Nephron progenitor cell (in vitro differentiated cells): ENCODE data around the gene MAT1A.

Source experiments
- DNase-seq: peaks from one replicate; pipeline ENCODE4 v3.0.0; 2021
- H3K27ac Mint-ChIP-seq: 2 replicates; pipeline ENCODE4 v1.8.0; 2021; ENCODE audit warnings: mild to moderate bottlenecking, moderate library complexity, mixed read lengths
- H3K27me3 Mint-ChIP-seq: 2 replicates; pipeline ENCODE4 v1.8.0; 2021; ENCODE audit warnings: mild to moderate bottlenecking, low read depth, mixed read lengths; ENCODE audit not compliant: poor library complexity
- H3K36me3 Mint-ChIP-seq: 2 replicates; pipeline ENCODE4 v1.8.0; 2021; ENCODE audit warnings: low read depth, mixed read lengths
- H3K4me1 Mint-ChIP-seq: 2 replicates; pipeline ENCODE4 v1.8.0; 2021; ENCODE audit warnings: mixed read lengths
- H3K4me3 Mint-ChIP-seq: 2 replicates; pipeline ENCODE4 v1.8.0; 2021; ENCODE audit warnings: mild to moderate bottlenecking, moderate library complexity, mixed read lengths
- H3K9me3 Mint-ChIP-seq: 2 replicates; pipeline ENCODE4 v1.8.0; 2021; ENCODE audit warnings: mild to moderate bottlenecking, moderate library complexity, mixed read lengths
- TF ChIP-seq, protein P1 (sequence below): fragments of 200-600 bp; sonication (generic); IDR thresholded peaks from 2 replicates; pipeline ENCODE4 v1.5.0; 2021; ENCODE audit warnings: antibody characterized with exemption

Gene MAT1A

DNA sequence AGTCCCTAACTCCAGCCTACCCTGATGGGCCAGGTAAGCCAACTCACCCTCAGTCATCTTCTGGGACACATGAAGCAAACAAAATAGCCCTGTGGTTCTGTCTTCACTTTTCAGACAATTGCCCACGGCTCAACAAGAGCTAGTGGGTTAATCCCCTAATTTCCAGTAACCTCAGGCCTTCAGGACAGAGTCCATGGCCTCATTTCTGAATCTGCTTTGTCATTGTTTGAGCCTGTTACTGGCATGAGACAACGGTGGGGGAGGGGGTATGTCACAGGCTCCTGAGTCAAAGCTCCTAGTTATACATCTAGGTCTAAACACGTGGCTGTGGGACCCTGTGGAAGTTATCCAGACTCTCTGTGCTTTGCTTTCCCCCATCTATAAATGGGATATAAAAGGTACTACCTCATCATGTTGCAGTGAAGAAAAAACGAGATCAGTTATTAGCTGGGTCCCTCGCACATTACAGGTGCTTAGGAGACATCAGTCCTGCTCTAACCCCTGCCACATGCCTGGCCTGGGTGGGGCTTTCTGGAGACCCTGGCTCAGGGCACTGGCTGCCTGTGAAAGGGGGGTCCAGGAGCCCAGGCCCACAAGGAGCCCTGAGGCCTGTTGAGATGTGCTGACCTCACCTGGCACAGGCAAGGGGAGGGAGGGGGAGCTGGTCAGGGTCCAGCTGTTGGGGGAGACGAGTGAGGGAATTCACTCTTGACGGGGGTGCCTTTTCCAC, 16.5 kb downstream of the MAT1A start:
- H3K9me3 Mint-ChIP-seq = peaks cover 7% of the 10 kb centered on the region
- TF ChIP-seq, protein P1, sequence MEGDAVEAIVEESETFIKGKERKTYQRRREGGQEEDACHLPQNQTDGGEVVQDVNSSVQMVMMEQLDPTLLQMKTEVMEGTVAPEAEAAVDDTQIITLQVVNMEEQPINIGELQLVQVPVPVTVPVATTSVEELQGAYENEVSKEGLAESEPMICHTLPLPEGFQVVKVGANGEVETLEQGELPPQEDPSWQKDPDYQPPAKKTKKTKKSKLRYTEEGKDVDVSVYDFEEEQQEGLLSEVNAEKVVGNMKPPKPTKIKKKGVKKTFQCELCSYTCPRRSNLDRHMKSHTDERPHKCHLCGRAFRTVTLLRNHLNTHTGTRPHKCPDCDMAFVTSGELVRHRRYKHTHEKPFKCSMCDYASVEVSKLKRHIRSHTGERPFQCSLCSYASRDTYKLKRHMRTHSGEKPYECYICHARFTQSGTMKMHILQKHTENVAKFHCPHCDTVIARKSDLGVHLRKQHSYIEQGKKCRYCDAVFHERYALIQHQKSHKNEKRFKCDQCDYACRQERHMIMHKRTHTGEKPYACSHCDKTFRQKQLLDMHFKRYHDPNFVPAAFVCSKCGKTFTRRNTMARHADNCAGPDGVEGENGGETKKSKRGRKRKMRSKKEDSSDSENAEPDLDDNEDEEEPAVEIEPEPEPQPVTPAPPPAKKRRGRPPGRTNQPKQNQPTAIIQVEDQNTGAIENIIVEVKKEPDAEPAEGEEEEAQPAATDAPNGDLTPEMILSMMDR = no peak
- no peak for DNase-seq

GRCh38 chr10:80271416-80271815, 18.0 kb downstream of the MAT1A start:
- no peak overlapping the region for H3K4me3 Mint-ChIP-seq
- peaks cover 3% of the 10 kb centered on the region for H3K4me1 Mint-ChIP-seq
- TF ChIP-seq, protein P1 = no peak
- H3K27me3 Mint-ChIP-seq = peaks cover 5% of the 10 kb centered on the region
- no peak overlapping the region for H3K27ac Mint-ChIP-seq
- DNase-seq = no peak
- peaks cover 6% of the 10 kb centered on the region for H3K36me3 Mint-ChIP-seq
- peaks cover 14% of the 10 kb centered on the region for H3K9me3 Mint-ChIP-seq

More for the DNA sequence above, 16.5 kb downstream of the MAT1A start:
- Mint-ChIP-seq H3K4me1 (no peaks in the 10 kb centered on the region), H3K4me3 (no peak overlapping the region), H3K36me3 (peaks cover 6% of the 10 kb centered on the region), H3K27me3 (peaks cover 5% of the 10 kb centered on the region), H3K27ac (no peak overlapping the region)

DNA sequence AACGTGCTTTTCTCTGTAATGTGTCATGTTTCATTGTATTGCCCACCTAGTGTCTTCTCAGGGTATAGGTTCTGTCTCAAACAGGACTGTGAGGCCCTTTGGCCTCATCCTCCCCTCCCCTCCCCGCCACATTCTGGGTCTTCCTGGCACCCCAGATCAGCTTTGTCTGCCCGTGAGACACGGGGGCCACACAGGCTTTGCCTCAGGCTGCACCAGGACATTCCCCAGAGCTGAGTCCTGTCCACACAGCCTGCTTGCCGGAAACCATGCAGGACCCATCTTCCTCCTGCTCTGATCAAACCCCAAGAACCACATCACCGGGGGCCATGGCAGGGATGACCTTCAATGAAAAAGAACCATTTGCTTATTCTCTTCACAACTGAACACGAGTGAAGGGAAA, 18.6 kb downstream of the MAT1A start:
- H3K36me3 Mint-ChIP-seq = peaks cover 6% of the 10 kb centered on the region

DNA sequence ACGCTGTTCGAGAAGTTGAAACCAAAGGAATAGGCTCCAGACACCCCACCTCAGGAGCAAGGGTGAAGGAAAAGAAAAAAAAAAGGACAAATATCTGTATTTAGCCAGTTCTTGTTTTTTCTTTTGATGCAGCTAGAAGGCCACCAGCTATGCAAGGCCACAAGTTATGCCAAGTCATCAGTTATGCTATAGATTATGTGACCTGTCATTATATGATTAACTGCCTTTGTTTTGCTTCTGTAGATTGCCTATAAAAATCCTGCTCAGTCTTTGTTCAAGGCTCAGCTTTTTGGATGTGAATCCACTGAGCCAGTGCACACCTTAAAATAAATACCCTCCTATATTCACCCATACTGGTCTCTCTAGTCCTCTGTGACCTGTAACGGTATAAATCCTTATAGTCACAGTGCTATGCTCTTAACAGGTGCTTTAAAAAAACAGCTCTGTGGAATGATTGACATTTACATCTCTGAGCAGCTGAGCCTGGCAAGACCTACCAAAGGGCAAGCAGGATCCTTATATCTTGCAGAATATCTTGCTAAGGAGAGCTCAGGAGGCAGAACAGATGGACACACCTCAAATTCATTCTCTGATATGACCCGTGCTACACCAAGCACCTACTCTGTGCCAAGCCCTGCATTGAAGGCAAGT, 20.4 kb downstream of the MAT1A start:
- no peak for DNase-seq
- Mint-ChIP-seq H3K4me3 (no peak overlapping the region), H3K9me3 (peaks cover 19% of the 10 kb centered on the region), H3K27me3 (peaks cover 2% of the 10 kb centered on the region), H3K27ac (no peak overlapping the region), H3K4me1 (peaks cover 22% of the 10 kb centered on the region), H3K36me3 (peaks cover 6% of the 10 kb centered on the region)
- TF ChIP-seq, protein P1 = no peak

More for the DNA sequence above, 18.6 kb downstream of the MAT1A start:
- Mint-ChIP-seq H3K9me3 (peaks cover 14% of the 10 kb centered on the region), H3K27ac (no peak overlapping the region), H3K4me1 (peaks cover 6% of the 10 kb centered on the region), H3K27me3 (peaks cover 5% of the 10 kb centered on the region), H3K4me3 (no peak overlapping the region)
- TF ChIP-seq, protein P1 = no peak
- DNase-seq = no peak

GRCh38 chr10:80268266-80268665, 21.2 kb downstream of the MAT1A start:
- peaks cover 6% of the 10 kb centered on the region for H3K36me3 Mint-ChIP-seq
- no peak for DNase-seq

More at GRCh38 chr10:80268266-80268665, 21.2 kb downstream of the MAT1A start:
- Mint-ChIP-seq H3K27me3 (no peaks in the 10 kb centered on the region), H3K27ac (no peak overlapping the region), H3K4me3 (no peak overlapping the region), H3K4me1 (peaks cover 22% of the 10 kb centered on the region), H3K9me3 (peaks cover 24% of the 10 kb centered on the region)
- TF ChIP-seq, protein P1 = no peak
